Measurements from ENCODE around the gene CPSF7. TPM values are rescaled to one million over a fixed set of nuclear protein-coding genes. Genes with fewer than 3 reads are reported as not detected.
A peak's percentile ranks its signal among the peaks of the same experiment; 100 is the strongest.

CPSF7 gene
- total RNA-seq, 2 donors from 2014 or later, result 34.0 to 44.5 TPM

- H3K9me3 ChIP-seq, result no peaks in the 10 kb centered on the region
- H3K4me1 ChIP-seq, result peaks cover 4% of the 10 kb centered on the region
- 95 to 96% methylated on average over 3 of the region's 3 CpGs for WGBS, 2 donors
- no peaks in the 10 kb centered on the region for H3K27me3 ChIP-seq
- ATAC-seq (no peak), DNase-seq (no peak)
- intact Hi-C loops (cut with DNase I), result no loop called here
- no peak overlapping the region for H3K27ac ChIP-seq
- H3K36me3 ChIP-seq (replicated peaks in 1 of 2; ENCODE audit: insufficient read depth in 1 of 2, low read depth in 2 of 2), result peaks cover 0 to 28% of the 10 kb centered on the region in 2 donors
- no peak for TF ChIP-seq CTCF (IDR thresholded peaks at IDR 0.05)
- no peak for TF ChIP-seq POLR2A (IDR thresholded peaks at IDR 0.05)
- no peak overlapping the region for H3K4me3 ChIP-seq
Measured at GRCh38 chr11:61422226-61422625, 7.5 kb downstream of the CPSF7 start.

- Histone ChIP-seq H3K4me3 (no peak overlapping the region), H3K36me3 (replicated peaks in 1 of 2; ENCODE audit: insufficient read depth in 1 of 2, low read depth in 2 of 2) (peaks cover 24 to 38% of the 10 kb centered on the region in 2 donors), H3K27ac (no peak overlapping the region), H3K4me1 (peaks cover 18% of the 10 kb centered on the region), H3K9me3 (no peaks in the 10 kb centered on the region), H3K27me3 (no peaks in the 10 kb centered on the region)
- ATAC-seq, result no peak
- no peak for DNase-seq
- TF ChIP-seq CTCF (IDR thresholded peaks at IDR 0.05), result no peak
- TF ChIP-seq POLR2A (IDR thresholded peaks at IDR 0.05), result no peak
- intact Hi-C loops (cut with DNase I), result no loop called here
Measured at GRCh38 chr11:61418136-61418535, 11.6 kb downstream of the CPSF7 start.

- Histone ChIP-seq H3K27me3 (no peaks in the 10 kb centered on the region), H3K27ac (no peak overlapping the region), H3K4me3 (no peak overlapping the region), H3K9me3 (no peaks in the 10 kb centered on the region), H3K4me1 (peaks cover 18% of the 10 kb centered on the region), H3K36me3 (replicated peaks in 1 of 2; ENCODE audit: insufficient read depth in 1 of 2, low read depth in 2 of 2) (peaks cover 24 to 43% of the 10 kb centered on the region in 2 donors)
- intact Hi-C loops (cut with DNase I), result no loop called here
- WGBS, 2 donors, result 59 to 64% methylated on average over 2 of the region's 2 CpGs
- no peak for ATAC-seq
- TF ChIP-seq POLR2A (IDR thresholded peaks at IDR 0.05) (no peak), CTCF (IDR thresholded peaks at IDR 0.05) (no peak)
- DNase-seq, result no peak
Measured at GRCh38 chr11:61417670-61418069, 12.1 kb downstream of the CPSF7 start.

- ATAC-seq (no peak), DNase-seq (no peak)
- WGBS, 2 donors, result 67 to 84% methylated on average over 3 of the region's 3 CpGs
- H3K27ac ChIP-seq, result no peak overlapping the region
- H3K27me3 ChIP-seq, result no peaks in the 10 kb centered on the region
- intact Hi-C loops (cut with DNase I), result no loop called here
- TF ChIP-seq POLR2A (IDR thresholded peaks at IDR 0.05) (no peak), CTCF (IDR thresholded peaks at IDR 0.05) (no peak)
- peaks cover 24 to 46% of the 10 kb centered on the region in 2 donors for H3K36me3 ChIP-seq (replicated peaks in 1 of 2; ENCODE audit: insufficient read depth in 1 of 2, low read depth in 2 of 2)
- H3K4me3 ChIP-seq, result no peak overlapping the region
- peaks cover 18% of the 10 kb centered on the region for H3K4me1 ChIP-seq
- H3K9me3 ChIP-seq, result no peaks in the 10 kb centered on the region
Measured at GRCh38 chr11:61416941-61417340, 12.8 kb downstream of the CPSF7 start.

- Histone ChIP-seq H3K4me3 (no peak overlapping the region), H3K9me3 (no peaks in the 10 kb centered on the region), H3K36me3 (replicated peaks in 1 of 2; ENCODE audit: insufficient read depth in 1 of 2, low read depth in 2 of 2) (peaks cover 24 to 53% of the 10 kb centered on the region in 2 donors), H3K27me3 (no peaks in the 10 kb centered on the region), H3K4me1 (peaks cover 18% of the 10 kb centered on the region), H3K27ac (no peak overlapping the region)
- WGBS, 2 donors, result 41 to 56% methylated on average over 6 of the region's 6 CpGs
- ATAC-seq (peak; percentile 30), DNase-seq (no peak)
- no peak for TF ChIP-seq CTCF (IDR thresholded peaks at IDR 0.05)
- no peak for TF ChIP-seq POLR2A (IDR thresholded peaks at IDR 0.05)
- intact Hi-C loops (cut with DNase I), result no loop called here
Measured at GRCh38 chr11:61415381-61415780, 14.4 kb downstream of the CPSF7 start.

All from body of pancreas (tissue), 4 donors.